ENCODE results near the gene CNOT3.
"Not testable (repeated sequence)": the region's sequence is repeated elsewhere in the genome, so short reads cannot be mapped to it uniquely, and the experiment has no call there.

The CNOT3 gene

GRCh38 chr19:54189735-54190502 lies 52.4 kb downstream of the CNOT3 start:
- H3K9me3 ChIP-seq (ENCODE audit: control insufficient read depth, insufficient read depth, low read length): no peaks in the 10 kb centered on the region
- peak overlapping the region; percentile 100 for H3K4me3 ChIP-seq (ENCODE audit: low read depth, low read length)
- H3K27me3 ChIP-seq (ENCODE audit: control insufficient read depth, insufficient read depth, low read length): no peaks in the 10 kb centered on the region
- peak overlapping the region; percentile 99 for H3K27ac ChIP-seq (ENCODE audit: low read depth, low read length)
- peaks cover 15% of the 10 kb centered on the region for H3K4me1 ChIP-seq (ENCODE audit: control insufficient read depth, insufficient read depth, low read length)
- H3K36me3 ChIP-seq (ENCODE audit: control insufficient read depth, insufficient read depth, low read length): peaks cover 42% of the 10 kb centered on the region
- H3K9ac ChIP-seq (ENCODE audit: low read depth, low read length): peak overlapping the region; percentile 98

- peaks cover 15% of the 10 kb centered on the region for H3K4me1 ChIP-seq (ENCODE audit: control insufficient read depth, insufficient read depth, low read length)
- peak overlapping the region; percentile 100 for H3K4me3 ChIP-seq (ENCODE audit: low read depth, low read length)
- H3K27ac ChIP-seq (ENCODE audit: low read depth, low read length): peak overlapping the region; percentile 99
- H3K9ac ChIP-seq (ENCODE audit: low read depth, low read length): peak overlapping the region; percentile 98
- peaks cover 43% of the 10 kb centered on the region for H3K36me3 ChIP-seq (ENCODE audit: control insufficient read depth, insufficient read depth, low read length)
- H3K9me3 ChIP-seq (ENCODE audit: control insufficient read depth, insufficient read depth, low read length): no peaks in the 10 kb centered on the region
- H3K27me3 ChIP-seq (ENCODE audit: control insufficient read depth, insufficient read depth, low read length): no peaks in the 10 kb centered on the region
These were observed 53.0 kb downstream of the CNOT3 start for GRCh38 chr19:54190503-54191010.

GRCh38 chr19:54191011-54191810 lies 53.6 kb downstream of the CNOT3 start, which contains the start of gene TSEN34:
TSS of gene TSEN34 (plus strand) at chr19:54191308. CDS start at chr19:54191365, 57 bp downstream.
- Histone ChIP-seq H3K36me3 (ENCODE audit: control insufficient read depth, insufficient read depth, low read length) (peaks cover 43% of the 10 kb centered on the region), H3K27me3 (ENCODE audit: control insufficient read depth, insufficient read depth, low read length) (no peaks in the 10 kb centered on the region), H3K27ac (ENCODE audit: low read depth, low read length) (peak within 1 kb of the TSS; percentile 99), H3K9ac (ENCODE audit: low read depth, low read length) (peak within 1 kb of the TSS; percentile 98), H3K4me3 (ENCODE audit: low read depth, low read length) (peak within 1 kb of the TSS; percentile 100), H3K4me1 (ENCODE audit: control insufficient read depth, insufficient read depth, low read length) (peaks cover 15% of the 10 kb centered on the region), H3K9me3 (ENCODE audit: control insufficient read depth, insufficient read depth, low read length) (no peaks in the 10 kb centered on the region)

GRCh38 chr19:54191811-54192453 lies 54.4 kb downstream of the CNOT3 start:
- peak overlapping the region; percentile 65; the same call in 1 of the 2 replicates for H3K9ac ChIP-seq (ENCODE audit: low read depth, low read length)
- H3K4me1 ChIP-seq (ENCODE audit: control insufficient read depth, insufficient read depth, low read length): peaks cover 15% of the 10 kb centered on the region
- H3K4me3 ChIP-seq (ENCODE audit: low read depth, low read length): peak overlapping the region; percentile 100
- H3K36me3 ChIP-seq (ENCODE audit: control insufficient read depth, insufficient read depth, low read length): peaks cover 41% of the 10 kb centered on the region
- H3K27ac ChIP-seq (ENCODE audit: low read depth, low read length): peak overlapping the region; percentile 99
- H3K27me3 ChIP-seq (ENCODE audit: control insufficient read depth, insufficient read depth, low read length): no peaks in the 10 kb centered on the region
- H3K9me3 ChIP-seq (ENCODE audit: control insufficient read depth, insufficient read depth, low read length): no peaks in the 10 kb centered on the region

GRCh38 chr19:54193011-54193410 lies 55.4 kb downstream of the CNOT3 start:
- Histone ChIP-seq H3K4me3 (ENCODE audit: low read depth, low read length) (no peak overlapping the region), H3K9me3 (ENCODE audit: control insufficient read depth, insufficient read depth, low read length) (no peaks in the 10 kb centered on the region), H3K4me1 (ENCODE audit: control insufficient read depth, insufficient read depth, low read length) (peaks cover 14% of the 10 kb centered on the region), H3K27me3 (ENCODE audit: control insufficient read depth, insufficient read depth, low read length) (no peaks in the 10 kb centered on the region), H3K36me3 (ENCODE audit: control insufficient read depth, insufficient read depth, low read length) (peaks cover 40% of the 10 kb centered on the region), H3K9ac (ENCODE audit: low read depth, low read length) (no peak overlapping the region), H3K27ac (ENCODE audit: low read depth, low read length) (no peak overlapping the region)

- H3K36me3 ChIP-seq (ENCODE audit: control insufficient read depth, insufficient read depth, low read length): peaks cover 40% of the 10 kb centered on the region
- H3K27me3 ChIP-seq (ENCODE audit: control insufficient read depth, insufficient read depth, low read length); H3K27ac ChIP-seq (ENCODE audit: low read depth, low read length); H3K4me3 ChIP-seq (ENCODE audit: low read depth, low read length); H3K4me1 ChIP-seq (ENCODE audit: control insufficient read depth, insufficient read depth, low read length); H3K9me3 ChIP-seq (ENCODE audit: control insufficient read depth, insufficient read depth, low read length); H3K9ac ChIP-seq (ENCODE audit: low read depth, low read length): not testable (repeated sequence)
These were observed 56.9 kb downstream of the CNOT3 start for GRCh38 chr19:54194463-54194862.

GRCh38 chr19:54196536-54196935 lies 59.0 kb downstream of the CNOT3 start:
- H3K27me3 ChIP-seq (ENCODE audit: control insufficient read depth, insufficient read depth, low read length): no peaks in the 10 kb centered on the region
- no peaks in the 10 kb centered on the region for H3K9me3 ChIP-seq (ENCODE audit: control insufficient read depth, insufficient read depth, low read length)
- H3K9ac ChIP-seq (ENCODE audit: low read depth, low read length): no peak overlapping the region
- peaks cover 10% of the 10 kb centered on the region for H3K4me1 ChIP-seq (ENCODE audit: control insufficient read depth, insufficient read depth, low read length)
- no peak overlapping the region for H3K27ac ChIP-seq (ENCODE audit: low read depth, low read length)
- H3K36me3 ChIP-seq (ENCODE audit: control insufficient read depth, insufficient read depth, low read length): peaks cover 47% of the 10 kb centered on the region
- no peak overlapping the region for H3K4me3 ChIP-seq (ENCODE audit: low read depth, low read length)

- Histone ChIP-seq H3K27me3 (ENCODE audit: control insufficient read depth, insufficient read depth, low read length) (no peaks in the 10 kb centered on the region), H3K4me3 (ENCODE audit: low read depth, low read length) (no peak overlapping the region), H3K9me3 (ENCODE audit: control insufficient read depth, insufficient read depth, low read length) (no peaks in the 10 kb centered on the region), H3K9ac (ENCODE audit: low read depth, low read length) (no peak overlapping the region), H3K27ac (ENCODE audit: low read depth, low read length) (no peak overlapping the region), H3K4me1 (ENCODE audit: control insufficient read depth, insufficient read depth, low read length) (peaks cover 6% of the 10 kb centered on the region), H3K36me3 (ENCODE audit: control insufficient read depth, insufficient read depth, low read length) (peaks cover 52% of the 10 kb centered on the region)
These were observed 59.6 kb downstream of the CNOT3 start for GRCh38 chr19:54197121-54197520.

GRCh38 chr19:54199401-54199800 lies 61.8 kb downstream of the CNOT3 start:
- Histone ChIP-seq H3K4me3 (ENCODE audit: low read depth, low read length) (no peak overlapping the region), H3K9ac (ENCODE audit: low read depth, low read length) (no peak overlapping the region), H3K4me1 (ENCODE audit: control insufficient read depth, insufficient read depth, low read length) (peaks cover 18% of the 10 kb centered on the region), H3K27me3 (ENCODE audit: control insufficient read depth, insufficient read depth, low read length) (no peaks in the 10 kb centered on the region), H3K9me3 (ENCODE audit: control insufficient read depth, insufficient read depth, low read length) (no peaks in the 10 kb centered on the region), H3K36me3 (ENCODE audit: control insufficient read depth, insufficient read depth, low read length) (peaks cover 55% of the 10 kb centered on the region), H3K27ac (ENCODE audit: low read depth, low read length) (no peak overlapping the region)

GRCh38 chr19:54201172-54201701 lies 63.7 kb downstream of the CNOT3 start:
- Histone ChIP-seq H3K4me3 (ENCODE audit: low read depth, low read length) (peak overlapping the region; percentile 89), H3K36me3 (ENCODE audit: control insufficient read depth, insufficient read depth, low read length) (peaks cover 64% of the 10 kb centered on the region), H3K9me3 (ENCODE audit: control insufficient read depth, insufficient read depth, low read length) (no peaks in the 10 kb centered on the region), H3K27ac (ENCODE audit: low read depth, low read length) (peak overlapping the region; percentile 95), H3K4me1 (ENCODE audit: control insufficient read depth, insufficient read depth, low read length) (peaks cover 28% of the 10 kb centered on the region), H3K9ac (ENCODE audit: low read depth, low read length) (peak overlapping the region; percentile 99), H3K27me3 (ENCODE audit: control insufficient read depth, insufficient read depth, low read length) (no peaks in the 10 kb centered on the region)

All from HUES48 (cell line).